ENCODE results near the gene MRAS. TPM values are rescaled to one million over a fixed set of nuclear protein-coding genes. Genes with fewer than 3 reads are reported as not detected.

Gene MRAS
- total and polyA plus RNA-seq, 2 donors from 2014 or later = 30.9 to 106 TPM

- Histone ChIP-seq H3K4me1 (ENCODE audit: control insufficient read depth in 2 of 3, insufficient read depth in 2 of 3, low read depth in 1 of 3, low read length in 3 of 3) (peaks cover 0 to 5% (median 0%) of the 10 kb centered on the region in 3 donors), H3K36me3 (ENCODE audit: control insufficient read depth in 2 of 3, insufficient read depth in 3 of 3, low read length in 3 of 3) (no peaks in the 10 kb centered on the region), H3K4me3 (ENCODE audit: low read length in 3 of 3) (no peak overlapping the region), H3K27ac (ENCODE audit: low read depth in 2 of 2, low read length in 2 of 2) (no peak overlapping the region), H3K9ac (ENCODE audit: low read length in 3 of 3) (no peak overlapping the region), H3K9me3 (ENCODE audit: control insufficient read depth in 2 of 3, insufficient read depth in 1 of 3, low read length in 3 of 3) (no peaks in the 10 kb centered on the region), H3K27me3 (ENCODE audit: control insufficient read depth, insufficient read depth, low read length) (no peaks in the 10 kb centered on the region)
- FAIRE-seq (peak; percentile 62), DNase-seq (peak in 2 of 5 donors; percentile 53 to 59)
- peak; percentile 62 for TF ChIP-seq CTCF (IDR thresholded peaks at IDR 0.05; ENCODE audit: borderline replicate concordance, extremely low read depth, insufficient read depth)
- intact Hi-C loops (cut with DNase I) = loop anchor here (10.0 kb wide), 1 partner anchor 92 kb away; no protein-coding TSS in a partner anchor
Measured at GRCh38 chr3:138332472-138333073, 15.8 kb upstream of the MRAS start.

GRCh38 chr3:138334608-138335007, 13.8 kb upstream of the MRAS start:
- H3K27me3 ChIP-seq (ENCODE audit: control insufficient read depth, insufficient read depth, low read length) = no peaks in the 10 kb centered on the region
- no peaks in the 10 kb centered on the region for H3K9me3 ChIP-seq (ENCODE audit: control insufficient read depth in 2 of 3, insufficient read depth in 1 of 3, low read length in 3 of 3)
- no peak for TF ChIP-seq CTCF (IDR thresholded peaks at IDR 0.05; ENCODE audit: borderline replicate concordance, extremely low read depth, insufficient read depth)
- no peak for FAIRE-seq
- DNase-seq = no peak
- H3K4me1 ChIP-seq (ENCODE audit: control insufficient read depth in 2 of 3, insufficient read depth in 2 of 3, low read depth in 1 of 3, low read length in 3 of 3) = no peaks in the 10 kb centered on the region
- no peak overlapping the region for H3K27ac ChIP-seq (ENCODE audit: low read depth in 2 of 2, low read length in 2 of 2)
- intact Hi-C loops (cut with DNase I) = loop anchor here (10.0 kb wide), 1 partner anchor 90 kb away; no protein-coding TSS in a partner anchor
- H3K9ac ChIP-seq (ENCODE audit: low read length in 3 of 3) = no peak overlapping the region
- H3K36me3 ChIP-seq (ENCODE audit: control insufficient read depth in 2 of 3, insufficient read depth in 3 of 3, low read length in 3 of 3) = no peaks in the 10 kb centered on the region
- no peak overlapping the region for H3K4me3 ChIP-seq (ENCODE audit: low read length in 3 of 3)

GRCh38 chr3:138336454-138336999, 11.9 kb upstream of the MRAS start:
- Histone ChIP-seq H3K27ac (ENCODE audit: low read depth in 2 of 2, low read length in 2 of 2) (no peak overlapping the region), H3K4me1 (ENCODE audit: control insufficient read depth in 2 of 3, insufficient read depth in 2 of 3, low read depth in 1 of 3, low read length in 3 of 3) (no peaks in the 10 kb centered on the region), H3K9ac (ENCODE audit: low read length in 3 of 3) (no peak overlapping the region), H3K9me3 (ENCODE audit: control insufficient read depth in 2 of 3, insufficient read depth in 1 of 3, low read length in 3 of 3) (no peaks in the 10 kb centered on the region), H3K4me3 (ENCODE audit: low read length in 3 of 3) (no peak overlapping the region), H3K36me3 (ENCODE audit: control insufficient read depth in 2 of 3, insufficient read depth in 3 of 3, low read length in 3 of 3) (no peaks in the 10 kb centered on the region), H3K27me3 (ENCODE audit: control insufficient read depth, insufficient read depth, low read length) (no peaks in the 10 kb centered on the region)
- DNase-seq = no peak
- FAIRE-seq = no peak
- intact Hi-C loops (cut with DNase I) = loop anchor here (10.0 kb wide), 1 partner anchor 88 kb away; no protein-coding TSS in a partner anchor
- TF ChIP-seq CTCF (IDR thresholded peaks at IDR 0.05; ENCODE audit: borderline replicate concordance, extremely low read depth, insufficient read depth) = no peak
